H1 (cell line): ENCODE data around the gene FOXN3. TPM values are rescaled to one million over a fixed set of nuclear protein-coding genes. Genes with fewer than 3 reads are reported as not detected.

Source experiments
- BACH1 ChIP-seq: IDR thresholded peaks from 2 replicates; pipeline ENCODE4 v1.6.1; 2012; ENCODE audit warnings: low read length, improper control_type of control experiment
- CHD7 ChIP-seq: fragments of 300-600 bp; sonication (generic); IDR thresholded peaks from 2 replicates; pipeline ENCODE4 v1.7.1; 2012; ENCODE audit warnings: low read length, moderate library complexity, mild to moderate bottlenecking, inconsistent platforms; ENCODE audit not compliant: insufficient replicate concordance
- CTCF ChIP-seq, 3 experiments: IDR thresholded peaks; 1 replicate in 2 of 3; 2 replicates in 1 of 3; pipeline versions ENCODE4 v1.5.1 to v1.6.1; 2011; ENCODE audit warnings: low read length in 3 of 3, mild to moderate bottlenecking in 3 of 3, inconsistent platforms in 2 of 3, low read depth in 1 of 3, moderate library complexity in 1 of 3; ENCODE audit not compliant: insufficient read depth in 1 of 3; ENCODE audit errors: control extremely low read depth in 1 of 3
- HDAC6 ChIP-seq: IDR thresholded peaks from one replicate; pipeline ENCODE4 v1.7.1; 2012; ENCODE audit warnings: low read depth, mild to moderate bottlenecking, inconsistent platforms, low read length, moderate library complexity
- POLR2A ChIP-seq, 2 experiments: IDR thresholded peaks; 1 replicate in 1 of 2; 2 replicates in 1 of 2; pipeline ENCODE4 v1.6.1; 2011; ENCODE audit warnings: low read depth in 2 of 2, low read length in 2 of 2, mild to moderate bottlenecking in 2 of 2; ENCODE audit errors: control extremely low read depth in 1 of 2
- SP1 ChIP-seq: IDR thresholded peaks from 2 replicates; pipeline ENCODE4 v1.6.1; 2011; ENCODE audit warnings: low read depth, low read length
- TEAD4 ChIP-seq: IDR thresholded peaks from 2 replicates; pipeline ENCODE4 v1.6.1; 2012; ENCODE audit warnings: low read depth, low read length, inconsistent platforms, mixed read lengths
- polyA plus RNA-seq, 7 experiments: library from polyadenylated mRNA; depleted of rRNA in 3 of 7; stranded (reverse) in 5 of 7; unstranded in 2 of 7; fragments of >200 nt in 5 of 7; fragments of 200-250 nt in 2 of 7; gene quantifications; 1 replicate in 5 of 7; 2 replicates in 1 of 7; 4 replicates in 1 of 7; pipeline versions ENCODE4 v1.2.1 to v1.2.3, GENCODE V29; 2011 to 2013; ENCODE audit warnings: missing spikeins in 2 of 7, mixed read lengths in 2 of 7
- total RNA-seq: library from RNA; stranded (reverse); fragmentation: NEBNext Ultra II Directional; extraction: Animal tissue kit (Norgen Biotek cat#: 25700); gene quantifications from 2 replicates; pipeline ENCODE4 v1.2.1, GENCODE V29; 2021

FOXN3 gene
- total and polyA plus RNA-seq, 2 of the 8 experiments (the other 6 are each of a cell fraction or from before 2014, with no cell fraction given): 52.6 to 178 TPM

- TF ChIP-seq CHD7: no peak
- TF ChIP-seq POLR2A (IDR thresholded peaks at IDR 0.05; ENCODE audit: control extremely low read depth in 1 of 2, low read depth in 2 of 2, low read length in 2 of 2): 0 out of 3 replicates have a peak, but pooled peaks of 1 of the 2 experiments have one; percentile 9
- no peak for TF ChIP-seq CTCF (IDR thresholded peaks at IDR 0.05; ENCODE audit: control extremely low read depth in 1 of 3, insufficient read depth in 1 of 3, low read depth in 1 of 3, low read length in 3 of 3)
- no peak for TF ChIP-seq TEAD4
- no peak for TF ChIP-seq HDAC6
- TF ChIP-seq SP1: no peak
- no peak for TF ChIP-seq BACH1
- TF ChIP-seq, all 59 proteins: peak for 1
These were observed 124.3 kb downstream of the FOXN3 start (continued) for GRCh38 chr14:89292579-89293313.
